B cell (primary cell): Measurements from ENCODE around the gene JAG1.

ENCODE experiments used
- EZH2 ChIP-seq: IDR thresholded peaks from 2 replicates; pipeline ENCODE4 v1.6.1; 2012; ENCODE audit warnings: borderline replicate concordance, low read depth, mild to moderate bottlenecking, moderate library complexity, low read length; ENCODE audit not compliant: insufficient read depth, poor library complexity, severe bottlenecking
- TF ChIP-seq, protein P1 (sequence below): fragments of 200-600 bp; IDR thresholded peaks from one replicate; pipeline ENCODE4 v1.8.0; 2022; ENCODE audit warnings: antibody characterized with exemption, mild to moderate bottlenecking

DNA sequence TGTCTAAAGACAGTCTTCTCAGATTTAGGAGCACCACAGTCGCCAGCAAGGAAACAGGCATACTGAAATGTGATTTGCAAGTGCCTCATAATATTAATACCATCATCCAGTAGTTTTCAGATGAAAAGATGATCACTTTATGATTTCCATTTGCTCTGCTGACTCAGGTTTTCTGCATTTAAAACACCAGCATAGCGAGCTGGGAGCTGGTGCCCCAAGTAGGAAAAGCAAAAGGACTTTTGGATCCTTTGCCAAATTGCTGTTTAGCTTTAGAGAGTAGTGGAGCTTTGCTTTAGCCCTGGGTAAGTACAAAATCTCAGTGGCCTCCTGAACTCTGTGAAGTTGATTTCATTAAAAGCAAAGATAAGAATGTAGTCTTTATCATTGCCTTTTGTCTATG is 78.5 kb downstream of the JAG1 start:
- TF ChIP-seq, protein P1, sequence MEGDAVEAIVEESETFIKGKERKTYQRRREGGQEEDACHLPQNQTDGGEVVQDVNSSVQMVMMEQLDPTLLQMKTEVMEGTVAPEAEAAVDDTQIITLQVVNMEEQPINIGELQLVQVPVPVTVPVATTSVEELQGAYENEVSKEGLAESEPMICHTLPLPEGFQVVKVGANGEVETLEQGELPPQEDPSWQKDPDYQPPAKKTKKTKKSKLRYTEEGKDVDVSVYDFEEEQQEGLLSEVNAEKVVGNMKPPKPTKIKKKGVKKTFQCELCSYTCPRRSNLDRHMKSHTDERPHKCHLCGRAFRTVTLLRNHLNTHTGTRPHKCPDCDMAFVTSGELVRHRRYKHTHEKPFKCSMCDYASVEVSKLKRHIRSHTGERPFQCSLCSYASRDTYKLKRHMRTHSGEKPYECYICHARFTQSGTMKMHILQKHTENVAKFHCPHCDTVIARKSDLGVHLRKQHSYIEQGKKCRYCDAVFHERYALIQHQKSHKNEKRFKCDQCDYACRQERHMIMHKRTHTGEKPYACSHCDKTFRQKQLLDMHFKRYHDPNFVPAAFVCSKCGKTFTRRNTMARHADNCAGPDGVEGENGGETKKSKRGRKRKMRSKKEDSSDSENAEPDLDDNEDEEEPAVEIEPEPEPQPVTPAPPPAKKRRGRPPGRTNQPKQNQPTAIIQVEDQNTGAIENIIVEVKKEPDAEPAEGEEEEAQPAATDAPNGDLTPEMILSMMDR, result no peak
- no peak for TF ChIP-seq EZH2
